K562 (cell line): ENCODE results near the gene DCAF15. TPM values are rescaled to one million over a fixed set of nuclear protein-coding genes. Genes with fewer than 3 reads are reported as not detected.

Experiments used
- CBX3 ChIP-seq, 2 experiments: IDR thresholded peaks; 1 replicate in 1 of 2; 2 replicates in 1 of 2; pipeline ENCODE4 v1.6.1; 2012; ENCODE audit warnings: inconsistent platforms in 2 of 2, low read length in 2 of 2, borderline replicate concordance in 1 of 2, control low read depth in 1 of 2
- FOXK2 ChIP-seq, 2 experiments: fragments of 450-650 bp; IDR thresholded peaks in 1 of 2; conservative IDR thresholded peaks in 1 of 2; 2 replicates each; pipeline ENCODE4 v1.6.1; 2016; ENCODE audit warnings: low read depth in 2 of 2, mild to moderate bottlenecking in 1 of 2
- MGA ChIP-seq: fragments of 450-650 bp; IDR thresholded peaks from 2 replicates; pipeline ENCODE4 v1.6.1; 2016; ENCODE audit warnings: mild to moderate bottlenecking, moderate library complexity
- RAD51 ChIP-seq: fragments of 450-650 bp; IDR thresholded peaks from 2 replicates; pipeline ENCODE4 v1.7.1; 2016; ENCODE audit warnings: low read depth, mild to moderate bottlenecking, borderline replicate concordance
- RBBP5 ChIP-seq: fragments of 200-600 bp; sonication (generic); IDR thresholded peaks from 2 replicates; pipeline ENCODE4 v1.6.1; 2012; ENCODE audit warnings: borderline replicate concordance, mild to moderate bottlenecking, low read length, control low read depth, inconsistent platforms; ENCODE audit not compliant: insufficient read depth, poor library complexity, severe bottlenecking
- SIN3A ChIP-seq, 2 experiments: fragments of 150-350 bp in 1 of 2; IDR thresholded peaks; 2 replicates each; pipeline ENCODE4 v1.6.1; 2011 to 2016; ENCODE audit warnings: borderline replicate concordance in 2 of 2, low read depth in 2 of 2, low read length in 2 of 2, mild to moderate bottlenecking in 2 of 2, moderate library complexity in 2 of 2; ENCODE audit not compliant: control insufficient read depth in 1 of 2
- SRF ChIP-seq, 2 experiments: fragments of 250-450, 450-650 bp in 1 of 2; sonication (Bioruptor Pico) in 1 of 2; sonication (generic) in 1 of 2; formaldehyde crosslinking; IDR thresholded peaks; 2 replicates each; pipeline versions ENCODE4 v1.5.0 to v1.5.1; 2020 to 2022; ENCODE audit warnings: mild to moderate bottlenecking in 1 of 2, missing genetic modification reagents in 1 of 2
- TRIM24 ChIP-seq, 2 experiments: fragments of 450-650 bp; IDR thresholded peaks; 2 replicates each; pipeline ENCODE4 v1.6.1; 2016
- VEZF1 ChIP-seq: fragments of 200-800 bp; sonication (Bioruptor generic); IDR thresholded peaks from 2 replicates; pipeline ENCODE4 v1.6.1; 2017; ENCODE audit warnings: missing genetic modification characterization, missing compliant biosample characterization
- ZNF589 ChIP-seq: fragments of 200-800 bp; sonication (Bioruptor generic); IDR thresholded peaks from 2 replicates; pipeline ENCODE4 v1.6.1; 2016; ENCODE audit warnings: low read depth, missing genetic modification characterization, missing compliant biosample characterization
- ZSCAN29 ChIP-seq: fragments of 450-650 bp; IDR thresholded peaks from 2 replicates; pipeline ENCODE4 v1.6.1; 2017
- polyA plus RNA-seq, 8 experiments: library from polyadenylated mRNA; depleted of rRNA in 4 of 8; stranded (reverse) in 5 of 8; unstranded in 3 of 8; fragments of >200 nt; fragmentation: Nextera tagmentation in 2 of 8; fragmentation: Illumina TruSeq in 1 of 8; extraction: Ambion mirVana in 2 of 8; extraction: Trizol in 1 of 8; gene quantifications; 2 replicates each; pipeline versions ENCODE4 v1.2.1 to v1.2.3, GENCODE V29; 2011 to 2014; ENCODE audit warnings: inconsistent platforms in 1 of 8, missing spikeins in 1 of 8
- total RNA-seq, 7 experiments: library from RNA; depleted of rRNA in 6 of 7; stranded (reverse); fragments of >200 nt in 6 of 7; fragmentation: Illumina TruSeq in 2 of 7; extraction: Trizol in 2 of 7; gene quantifications; 2 replicates each; pipeline versions ENCODE4 v1.2.1 to v1.2.3, GENCODE V29; 2011 to 2021; ENCODE audit warnings: low replicate concordance in 1 of 7

The DCAF15 gene
- total and polyA plus RNA-seq, 9 of the 15 experiments (the other 6 are each of a cell fraction or from before 2014, with no cell fraction given) = 0.17 to 68.5 (median 27.7) TPM

- TF ChIP-seq MGA = peak; percentile 60; the same call in 1 of the 2 replicates
- TF ChIP-seq ZSCAN29 = peak; percentile 73
- TF ChIP-seq CBX3 (IDR thresholded peaks at IDR 0.05; ENCODE audit: borderline replicate concordance in 1 of 2, low read length in 2 of 2) = peak in 1 of 2 experiments; percentile 60; a peak in 1 of 3 replicates
- TF ChIP-seq FOXK2 (conservative IDR thresholded peaks at IDR 0.05 in 1 of 2, IDR thresholded peaks at IDR 0.05 in 1 of 2; ENCODE audit: low read depth in 2 of 2) = peak; percentile 17 to 36; a peak in 2 of 4 replicates
- peak; percentile 97 for TF ChIP-seq VEZF1 (CRISPR knock-in tag)
- TF ChIP-seq SRF (CRISPR knock-in tag; IDR thresholded peaks at IDR 0.05) = peak in 1 of 2 experiments; percentile 86; a peak in 2 of 4 replicates
- peak; percentile 92 to 95 for TF ChIP-seq TRIM24 (IDR thresholded peaks at IDR 0.05)
- peak; percentile 80 for TF ChIP-seq RBBP5
- peak; percentile 97 for TF ChIP-seq ZNF589
- TF ChIP-seq RAD51 = peak; percentile 46; the same call in 1 of the 2 replicates
- peak in 1 of 2 experiments; percentile 82; a peak in 2 of 4 replicates for TF ChIP-seq SIN3A (IDR thresholded peaks at IDR 0.05; ENCODE audit: borderline replicate concordance in 2 of 2, control insufficient read depth in 1 of 2, low read depth in 2 of 2, low read length in 2 of 2)
These were observed 54.7 kb downstream of the DCAF15 start (continued) for GRCh38 chr19:14006766-14007562.
